OCI-LY1 (cell line): ENCODE measurements around the gene NLRP4.

Experiments used
- CTCF ChIP-seq: fragments of 200-600 bp; sonication (generic), shearing (Covaris generic); IDR thresholded peaks from 2 replicates; pipeline ENCODE4 v1.5.1; 2017; ENCODE audit warnings: mild to moderate bottlenecking, antibody characterized with exemption, low read length, moderate library complexity, mixed read lengths
- EZH2 ChIP-seq: fragments of 200-600 bp; sonication (generic), shearing (Covaris generic); IDR thresholded peaks from 2 replicates; pipeline ENCODE4 v1.8.0; 2017; ENCODE audit warnings: borderline replicate concordance, mixed run types, mild to moderate bottlenecking, antibody characterized with exemption, low read length, moderate library complexity, mixed read lengths

GRCh38 chr19:55907746-55908145, 71.4 kb downstream of the NLRP4 start:
- TF ChIP-seq EZH2 = no peak
- TF ChIP-seq CTCF = no peak
